ENCODE data around the gene SAPCD2. TPM values are rescaled to one million over a fixed set of nuclear protein-coding genes. Genes with fewer than 3 reads are reported as not detected.
A peak's percentile ranks its signal among the peaks of the same experiment; 100 is the strongest.

Gene SAPCD2
- total RNA-seq, 1 donor from 2014 or later = 13.5 TPM

DNA sequence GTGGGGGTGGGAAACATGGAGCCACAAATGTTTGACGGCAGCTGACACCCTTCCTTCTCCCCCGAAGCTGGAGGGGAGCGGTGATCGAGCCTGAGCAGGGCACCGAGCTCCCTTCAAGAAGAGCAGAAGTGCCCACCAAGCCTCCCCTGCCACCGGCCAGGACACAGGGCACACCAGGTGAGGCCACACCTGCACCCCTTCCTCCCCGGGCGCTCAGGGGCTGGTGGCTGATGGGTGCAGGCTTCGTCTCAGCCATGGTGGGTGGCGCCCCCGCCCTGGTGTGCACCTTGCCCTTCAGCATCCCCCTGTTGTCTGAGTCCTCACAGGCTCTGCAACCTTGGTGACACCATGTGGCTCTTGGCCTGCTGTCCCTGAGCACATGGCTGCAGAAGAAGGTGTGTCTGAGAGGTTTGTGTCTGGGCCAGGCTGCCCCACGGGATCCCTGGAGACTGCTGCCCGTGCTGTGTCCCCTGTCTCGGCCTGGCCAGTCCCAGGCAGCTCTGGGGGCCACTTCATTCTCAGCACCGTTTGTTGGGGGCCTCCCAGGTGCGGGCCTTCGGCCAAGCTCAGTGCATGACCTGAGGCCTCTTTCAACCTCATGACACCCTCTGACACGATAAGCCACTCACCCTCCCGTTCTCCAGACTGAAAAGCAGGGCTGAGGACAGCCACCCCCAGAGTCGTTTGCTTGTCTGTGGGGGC is 27.6 kb upstream of the SAPCD2 start:
- Mint-ChIP-seq H3K27me3 (ENCODE audit: unreplicated experiment) (peaks cover 3% of the 10 kb centered on the region), H3K27ac (ENCODE audit: unreplicated experiment) (no peak overlapping the region), H3K36me3 (ENCODE audit: unreplicated experiment) (no peaks in the 10 kb centered on the region), H3K9me3 (ENCODE audit: unreplicated experiment) (no peaks in the 10 kb centered on the region), H3K4me3 (ENCODE audit: unreplicated experiment) (no peak overlapping the region), H3K4me1 (ENCODE audit: low read depth, unreplicated experiment) (peaks cover 2% of the 10 kb centered on the region)
- no peak for DNase-seq
- TF ChIP-seq, protein P1, sequence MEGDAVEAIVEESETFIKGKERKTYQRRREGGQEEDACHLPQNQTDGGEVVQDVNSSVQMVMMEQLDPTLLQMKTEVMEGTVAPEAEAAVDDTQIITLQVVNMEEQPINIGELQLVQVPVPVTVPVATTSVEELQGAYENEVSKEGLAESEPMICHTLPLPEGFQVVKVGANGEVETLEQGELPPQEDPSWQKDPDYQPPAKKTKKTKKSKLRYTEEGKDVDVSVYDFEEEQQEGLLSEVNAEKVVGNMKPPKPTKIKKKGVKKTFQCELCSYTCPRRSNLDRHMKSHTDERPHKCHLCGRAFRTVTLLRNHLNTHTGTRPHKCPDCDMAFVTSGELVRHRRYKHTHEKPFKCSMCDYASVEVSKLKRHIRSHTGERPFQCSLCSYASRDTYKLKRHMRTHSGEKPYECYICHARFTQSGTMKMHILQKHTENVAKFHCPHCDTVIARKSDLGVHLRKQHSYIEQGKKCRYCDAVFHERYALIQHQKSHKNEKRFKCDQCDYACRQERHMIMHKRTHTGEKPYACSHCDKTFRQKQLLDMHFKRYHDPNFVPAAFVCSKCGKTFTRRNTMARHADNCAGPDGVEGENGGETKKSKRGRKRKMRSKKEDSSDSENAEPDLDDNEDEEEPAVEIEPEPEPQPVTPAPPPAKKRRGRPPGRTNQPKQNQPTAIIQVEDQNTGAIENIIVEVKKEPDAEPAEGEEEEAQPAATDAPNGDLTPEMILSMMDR (IDR thresholded peaks at IDR 0.05; ENCODE audit: partially characterized antibody, unreplicated experiment) = no peak

DNA sequence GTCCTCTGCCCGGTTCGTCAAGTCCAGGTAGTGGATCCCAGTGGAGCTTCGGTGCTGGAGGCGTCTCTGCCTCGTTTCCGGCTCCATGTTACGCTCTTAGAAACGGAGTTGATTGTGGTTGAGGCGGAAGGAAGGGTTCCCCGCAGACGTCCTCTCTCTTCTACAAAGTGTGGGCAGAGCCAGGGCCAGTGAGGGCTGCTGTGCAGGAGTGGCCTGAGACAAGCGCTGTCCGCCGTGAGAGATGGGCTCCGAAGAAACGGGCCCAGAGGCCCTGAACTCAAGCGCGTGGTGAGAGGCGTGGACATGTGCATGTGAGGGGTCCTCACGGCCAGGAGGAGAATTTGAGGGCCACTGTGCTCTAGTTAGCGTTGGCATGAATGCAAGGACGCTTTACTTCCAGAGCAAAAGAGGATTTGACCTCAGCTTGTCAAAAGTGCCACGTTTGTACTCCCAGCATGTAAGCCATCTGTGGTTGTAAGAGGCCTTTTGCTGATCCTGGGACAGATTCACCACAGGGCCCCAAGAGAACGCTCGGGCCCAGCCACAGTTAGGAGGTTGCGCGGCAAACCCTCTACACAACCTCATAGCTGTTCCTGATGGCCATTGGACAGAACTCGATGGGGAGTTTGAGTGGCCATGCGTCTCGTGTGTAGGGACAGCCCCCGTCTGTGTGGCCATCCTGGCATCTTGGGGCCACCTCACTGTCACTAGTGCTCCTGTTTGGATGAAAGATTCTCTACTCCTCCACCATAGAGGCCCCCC is 26.6 kb upstream of the SAPCD2 start:
- no peak overlapping the region for H3K27ac Mint-ChIP-seq (ENCODE audit: unreplicated experiment)

DNA sequence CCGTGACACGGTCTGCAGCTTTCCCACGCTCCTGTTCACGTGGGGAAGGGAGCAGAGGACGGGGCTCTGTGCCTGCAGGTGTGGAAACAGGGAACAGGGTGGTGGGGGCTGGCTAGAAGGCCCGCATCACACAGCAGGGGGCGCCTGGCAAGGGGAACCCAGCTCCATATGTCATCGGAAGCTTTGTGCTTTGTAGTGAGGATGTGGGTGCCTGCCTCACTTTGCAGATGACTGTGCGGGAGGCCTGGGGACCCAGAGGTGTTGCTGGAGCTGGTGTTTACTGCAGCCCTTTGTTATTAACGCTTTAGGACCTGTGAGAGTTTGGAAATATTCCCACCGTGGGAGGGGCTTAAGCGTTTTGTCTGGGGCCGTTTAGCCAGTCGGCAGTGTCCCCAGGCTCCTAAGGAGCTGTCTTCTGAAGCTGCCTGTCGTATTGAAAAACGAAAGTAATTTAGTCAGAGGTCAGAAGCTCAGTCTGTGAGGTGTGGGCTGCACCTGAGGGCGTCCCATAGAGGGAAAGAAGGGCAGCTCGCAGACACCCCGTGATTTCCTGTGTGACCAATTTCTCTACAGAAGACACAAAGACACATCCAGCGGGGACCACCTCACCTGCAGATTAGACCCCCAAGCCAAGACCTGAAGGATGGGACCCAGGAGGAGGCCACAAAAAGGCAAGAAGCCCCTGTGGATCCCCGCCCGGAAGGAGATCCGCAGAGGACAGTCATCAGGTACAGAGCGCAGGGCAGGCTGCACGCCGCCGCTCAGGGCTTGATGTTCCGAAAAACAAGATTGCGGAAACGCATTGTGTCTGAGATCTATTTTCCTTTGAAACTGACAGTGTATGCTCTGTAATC is 25.5 kb upstream of the SAPCD2 start:
- Mint-ChIP-seq H3K4me1 (ENCODE audit: low read depth, unreplicated experiment) (peaks cover 2% of the 10 kb centered on the region), H3K27ac (ENCODE audit: unreplicated experiment) (peak overlapping the region; percentile 55)

More for the DNA sequence above, 26.6 kb upstream of the SAPCD2 start:
- no peaks in the 10 kb centered on the region for H3K36me3 Mint-ChIP-seq (ENCODE audit: unreplicated experiment)
- peaks cover 3% of the 10 kb centered on the region for H3K27me3 Mint-ChIP-seq (ENCODE audit: unreplicated experiment)
- no peak overlapping the region for H3K4me3 Mint-ChIP-seq (ENCODE audit: unreplicated experiment)
- H3K9me3 Mint-ChIP-seq (ENCODE audit: unreplicated experiment) = no peaks in the 10 kb centered on the region
- TF ChIP-seq, protein P1 (IDR thresholded peaks at IDR 0.05; ENCODE audit: partially characterized antibody, unreplicated experiment) = no peak
- DNase-seq = no peak
- H3K4me1 Mint-ChIP-seq (ENCODE audit: low read depth, unreplicated experiment) = peaks cover 2% of the 10 kb centered on the region

DNA sequence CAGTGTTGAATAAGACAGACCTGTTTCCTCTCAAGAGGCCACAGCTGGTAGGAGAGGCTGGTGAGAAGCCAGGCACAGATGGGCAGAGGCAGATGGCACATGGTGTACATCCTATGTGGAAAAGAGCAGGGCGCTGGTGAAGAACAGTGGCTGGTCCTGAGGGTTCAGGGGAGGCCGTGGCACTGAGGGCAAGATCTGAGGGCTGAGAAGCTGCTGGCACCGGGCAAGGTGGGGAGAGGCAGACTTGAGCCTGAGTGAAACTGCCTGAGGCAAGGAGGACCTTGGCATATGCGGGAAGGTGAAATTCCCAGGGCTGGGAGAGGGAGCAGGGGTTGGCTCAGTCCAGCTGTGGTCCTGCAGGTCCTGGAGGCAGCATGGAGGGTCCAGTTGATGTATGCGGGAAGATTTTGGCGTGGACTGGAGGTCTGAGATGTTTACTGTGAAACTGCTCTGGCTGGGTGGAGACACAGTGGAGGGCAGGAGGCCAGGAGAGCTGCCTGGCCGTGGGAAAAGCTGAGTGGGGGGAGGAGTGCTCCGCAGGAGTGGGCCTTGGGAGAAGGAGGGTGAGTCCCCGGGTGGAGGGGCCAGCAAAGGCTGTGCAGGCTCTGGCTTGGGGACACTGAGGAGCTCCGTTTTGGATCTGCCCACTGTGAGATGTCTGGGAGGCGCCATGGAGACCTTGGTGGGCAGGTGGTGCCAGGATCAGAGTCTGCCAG is 19.0 kb upstream of the SAPCD2 start:
- Mint-ChIP-seq H3K36me3 (ENCODE audit: unreplicated experiment) (peaks cover 6% of the 10 kb centered on the region), H3K27ac (ENCODE audit: unreplicated experiment) (peak overlapping the region; percentile 66), H3K4me1 (ENCODE audit: low read depth, unreplicated experiment) (peaks cover 17% of the 10 kb centered on the region), H3K27me3 (ENCODE audit: unreplicated experiment) (peaks cover 8% of the 10 kb centered on the region), H3K4me3 (ENCODE audit: unreplicated experiment) (peak overlapping the region; percentile 55), H3K9me3 (ENCODE audit: unreplicated experiment) (peaks cover 13% of the 10 kb centered on the region)
- no peak for DNase-seq
- TF ChIP-seq, protein P1 (IDR thresholded peaks at IDR 0.05; ENCODE audit: partially characterized antibody, unreplicated experiment) = no peak

More for the DNA sequence above, 25.5 kb upstream of the SAPCD2 start:
- Mint-ChIP-seq H3K9me3 (ENCODE audit: unreplicated experiment) (no peaks in the 10 kb centered on the region), H3K36me3 (ENCODE audit: unreplicated experiment) (no peaks in the 10 kb centered on the region), H3K4me3 (ENCODE audit: unreplicated experiment) (no peak overlapping the region), H3K27me3 (ENCODE audit: unreplicated experiment) (no peaks in the 10 kb centered on the region)
- TF ChIP-seq, protein P1 (IDR thresholded peaks at IDR 0.05; ENCODE audit: partially characterized antibody, unreplicated experiment) = no peak
- DNase-seq = no peak

Measured in glutamatergic neuron (in vitro differentiated cells).